ENCODE results near the gene NHS. TPM values are rescaled to one million over a fixed set of nuclear protein-coding genes. Genes with fewer than 3 reads are reported as not detected.

NHS gene
- total and polyA plus RNA-seq, 2 of the 13 experiments (the other 11 are each of a cell fraction or from before 2014, with no cell fraction given), result 0.02 TPM; not detected in 1

DNA sequence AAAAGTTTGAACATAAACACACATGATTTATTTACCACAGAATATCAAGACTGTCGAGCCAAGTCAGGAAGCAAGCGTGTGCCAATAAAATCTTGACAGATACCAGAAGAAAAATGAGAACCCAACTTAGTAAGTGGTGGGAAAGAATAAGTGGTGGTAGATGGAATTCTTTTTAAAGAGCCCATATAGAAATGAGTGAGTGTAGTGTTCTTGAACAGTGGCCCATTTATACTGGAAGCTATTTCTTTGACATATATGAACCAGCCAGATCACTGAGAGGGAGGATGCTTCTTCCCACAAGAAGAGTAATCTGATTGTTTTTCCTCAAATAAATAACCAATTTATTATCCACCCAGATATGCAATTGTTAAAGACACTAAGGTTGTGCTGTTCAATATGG is 98.0 kb downstream of the NHS start:
- H4K20me1 ChIP-seq (ENCODE audit: insufficient read depth, low read length), result no peaks in the 10 kb centered on the region
- BruUV-seq (replicated peaks), result no TSS peak
- H3K27ac ChIP-seq (ENCODE audit: extremely low read length, insufficient read depth, low read length), result no peak overlapping the region
- H3K9me3 ChIP-seq (ENCODE audit: low read length), result no peaks in the 10 kb centered on the region
- no peaks in the 10 kb centered on the region for H3K36me3 ChIP-seq (replicated peaks in 1 of 2; ENCODE audit: control insufficient read depth in 1 of 2, insufficient read depth in 2 of 2, low read length in 2 of 2)
- FAIRE-seq (no peak), ATAC-seq (no peak), DNase-seq (ENCODE audit: low spot score) (no peak)
- TF ChIP-seq MTF2 (CRISPR knock-in tag; IDR thresholded peaks at IDR 0.05; ENCODE audit: borderline replicate concordance) (no peak), KDM1A (CRISPR knock-in tag; IDR thresholded peaks at IDR 0.05) (no peak), HES4 (CRISPR knock-in tag; IDR thresholded peaks at IDR 0.05; ENCODE audit: borderline replicate concordance) (no peak), ZNF768 (CRISPR knock-in tag; IDR thresholded peaks at IDR 0.05) (no peak), ZFP41 (CRISPR knock-in tag; IDR thresholded peaks at IDR 0.05; ENCODE audit: borderline replicate concordance) (no peak), ZNF431 (CRISPR knock-in tag; IDR thresholded peaks at IDR 0.05; ENCODE audit: borderline replicate concordance, low read depth) (no peak)
- TF ChIP-seq, protein P1, sequence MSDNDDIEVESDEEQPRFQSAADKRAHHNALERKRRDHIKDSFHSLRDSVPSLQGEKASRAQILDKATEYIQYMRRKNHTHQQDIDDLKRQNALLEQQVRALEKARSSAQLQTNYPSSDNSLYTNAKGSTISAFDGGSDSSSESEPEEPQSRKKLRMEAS (IDR thresholded peaks at IDR 0.05), result no peak
- TF ChIP-seq, protein P2, sequence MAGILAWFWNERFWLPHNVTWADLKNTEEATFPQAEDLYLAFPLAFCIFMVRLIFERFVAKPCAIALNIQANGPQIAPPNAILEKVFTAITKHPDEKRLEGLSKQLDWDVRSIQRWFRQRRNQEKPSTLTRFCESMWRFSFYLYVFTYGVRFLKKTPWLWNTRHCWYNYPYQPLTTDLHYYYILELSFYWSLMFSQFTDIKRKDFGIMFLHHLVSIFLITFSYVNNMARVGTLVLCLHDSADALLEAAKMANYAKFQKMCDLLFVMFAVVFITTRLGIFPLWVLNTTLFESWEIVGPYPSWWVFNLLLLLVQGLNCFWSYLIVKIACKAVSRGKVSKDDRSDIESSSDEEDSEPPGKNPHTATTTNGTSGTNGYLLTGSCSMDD (CRISPR knock-in tag; IDR thresholded peaks at IDR 0.05), result no peak
- TF ChIP-seq, protein P3, sequence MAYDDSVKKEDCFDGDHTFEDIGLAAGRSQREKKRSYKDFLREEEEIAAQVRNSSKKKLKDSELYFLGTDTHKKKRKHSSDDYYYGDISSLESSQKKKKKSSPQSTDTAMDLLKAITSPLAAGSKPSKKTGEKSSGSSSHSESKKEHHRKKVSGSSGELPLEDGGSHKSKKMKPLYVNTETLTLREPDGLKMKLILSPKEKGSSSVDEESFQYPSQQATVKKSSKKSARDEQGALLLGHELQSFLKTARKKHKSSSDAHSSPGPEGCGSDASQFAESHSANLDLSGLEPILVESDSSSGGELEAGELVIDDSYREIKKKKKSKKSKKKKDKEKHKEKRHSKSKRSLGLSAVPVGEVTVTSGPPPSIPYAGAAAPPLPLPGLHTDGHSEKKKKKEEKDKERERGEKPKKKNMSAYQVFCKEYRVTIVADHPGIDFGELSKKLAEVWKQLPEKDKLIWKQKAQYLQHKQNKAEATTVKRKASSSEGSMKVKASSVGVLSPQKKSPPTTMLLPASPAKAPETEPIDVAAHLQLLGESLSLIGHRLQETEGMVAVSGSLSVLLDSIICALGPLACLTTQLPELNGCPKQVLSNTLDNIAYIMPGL (CRISPR knock-in tag; IDR thresholded peaks at IDR 0.05; ENCODE audit: borderline replicate concordance in 1 of 2, low read depth in 1 of 2), result no peak
- WGBS (ENCODE audit: low lambda C conversion rate), result 0% methylated on average over 2 of the region's 2 CpGs
- POLR2A ChIA-PET, result no interaction called here
- H3K9ac ChIP-seq (ENCODE audit: insufficient read depth, low read depth, low read length), result no peak overlapping the region
- intact Hi-C loops (cut with micrococcal nuclease; ENCODE audit: unreplicated experiment) (no loop called here), in situ Hi-C loops (cut with HindIII; ENCODE audit: extremely low pct_ligation_motif_present, low pct_unique_long_range_greater_than_20kb) (no loop called here)
- H3K27me3 ChIP-seq (ENCODE audit: control insufficient read depth in 1 of 2, insufficient read depth in 2 of 2, low read length in 2 of 2), result no peaks in the 10 kb centered on the region
- CTCF ChIA-PET (ENCODE audit: low intra/inter-chr PET ratio, low total read pairs), result no interaction called here
- H3K79me2 ChIP-seq (ENCODE audit: insufficient read depth, low read length), result no peaks in the 10 kb centered on the region
- H3K4me2 ChIP-seq (ENCODE audit: low read depth, low read length), result no peak overlapping the region
- H3K4me3 ChIP-seq (replicated peaks in 1 of 3; ENCODE audit: insufficient read depth in 1 of 3, low read depth in 2 of 3, low read length in 3 of 3), result no peak overlapping the region
- no peaks in the 10 kb centered on the region for H3K4me1 ChIP-seq (ENCODE audit: insufficient read depth, low read length)
- no peak overlapping the region for H2AFZ ChIP-seq (ENCODE audit: low read length)
